ENCODE data around the gene B3GAT3.
"Not testable (repeated sequence)": the region's sequence is repeated elsewhere in the genome, so short reads cannot be mapped to it uniquely, and the experiment has no call there.

- not testable (repeated sequence) for TF ChIP-seq EZH2 (IDR thresholded peaks at IDR 0.05); POLR2AphosphoS5 (IDR thresholded peaks at IDR 0.05; ENCODE audit: borderline replicate concordance, low read depth, low read length); FOXP2 (optimal IDR thresholded peaks at IDR 0.05; ENCODE audit: control extremely low read depth, extremely low read length, insufficient read depth)
These were observed 50.9 kb downstream of the B3GAT3 start for GRCh38 chr11:62570903-62571302.

All from SK-N-MC (cell line).